Pulmonary artery endothelial cell (primary cell): Measurements from ENCODE around the gene OPN1LW. TPM values are rescaled to one million over a fixed set of nuclear protein-coding genes. Genes with fewer than 3 reads are reported as not detected.

ENCODE experiments used
- total RNA-seq: library from RNA; depleted of rRNA; stranded (reverse); fragments of >200 nt; gene quantifications from 2 replicates; pipeline ENCODE4 v1.2.3, GENCODE V29; 2014

Gene OPN1LW
- total RNA-seq, 1 donor from 2014 or later: not detected

Other genes starting within 250 kb of the OPN1LW start
- 0.07 TPM in 1 of 2 replicates, not detected in the other for gene AVPR2, start 239.6 kb upstream of the OPN1LW start, total RNA-seq
- 26.5 and 37.0 TPM in 2 replicates for gene ARHGAP4, start 218.0 kb upstream of the OPN1LW start, total RNA-seq
- gene NAA10, start 209.2 kb upstream of the OPN1LW start, total RNA-seq: 97.3 and 113 TPM in 2 replicates
- 4.9 and 8.5 TPM in 2 replicates for gene RENBP, start 199.6 kb upstream of the OPN1LW start, total RNA-seq
- 14.8 and 22.9 TPM in 2 replicates for gene HCFC1, start 172.4 kb upstream of the OPN1LW start, total RNA-seq
- 2.9 and 5.3 TPM in 2 replicates for gene TMEM187, start 171.5 kb upstream of the OPN1LW start, total RNA-seq
- gene IRAK1, start 124.3 kb upstream of the OPN1LW start, total RNA-seq: 93.2 and 98.0 TPM in 2 replicates
- 20.4 and 21.6 TPM in 2 replicates for gene MECP2, start 46.5 kb upstream of the OPN1LW start, total RNA-seq
- not detected in 2 replicates for gene OPN1MW, start 38.4 kb downstream of the OPN1LW start, total RNA-seq
- not detected in 2 replicates for gene OPN1MW2, start 75.5 kb downstream of the OPN1LW start, total RNA-seq
- not detected in 2 replicates for gene OPN1MW3, start 113.3 kb downstream of the OPN1LW start, total RNA-seq
- not detected in 2 replicates for gene TEX28, start 150.9 kb downstream of the OPN1LW start, total RNA-seq
- not detected in 2 replicates for gene TKTL1, start 151.6 kb downstream of the OPN1LW start, total RNA-seq
- gene FLNA, start 230.4 kb downstream of the OPN1LW start, total RNA-seq: 1,775 and 2,557 TPM in 2 replicates
- gene EMD, start 235.1 kb downstream of the OPN1LW start, total RNA-seq: 20.1 and 23.5 TPM in 2 replicates